B cell (primary cell): ENCODE results near the gene B4GALT1. TPM values are rescaled to one million over a fixed set of nuclear protein-coding genes. Genes with fewer than 3 reads are reported as not detected.

Experiments used
- ATAC-seq: fragments of 200-7000 bp; cut with Tn5 transposase; one replicate; pipeline ENCODE4 v1.10.0; 2021; ENCODE audit warnings: low read depth, mild to moderate bottlenecking, moderate number of reproducible peaks, moderate library complexity
- CTCF ChIA-PET: fragments of 350-600 bp; sonication (Branson Sonifier 250); formaldehyde crosslinking; loops from one replicate; lab custom pipeline; 2021; ENCODE audit warnings: antibody characterized with exemption, inconsistent platforms; lab: Charles Lee
- POLR2A ChIA-PET: fragments of 350-600 bp; sonication (Branson Sonifier 250); formaldehyde crosslinking; loops from one replicate; lab custom pipeline; 2021; ENCODE audit warnings: antibody characterized with exemption; lab: Charles Lee
- DNase-seq: peaks from one replicate; pipeline ENCODE4 v3.0.0; 2013
- H2AFZ ChIP-seq: 2 replicates; pipeline ENCODE4 v1.6.1; 2012; ENCODE audit warnings: mild to moderate bottlenecking, low read depth, low read length; ENCODE audit not compliant: insufficient read depth, poor library complexity, severe bottlenecking
- H3K27ac ChIP-seq, 2 donors: 1 replicate in 1 of 2; 2 replicates in 1 of 2; pipeline ENCODE4 v1.5.1; 2012 to 2013; ENCODE audit warnings: low read length in 2 of 2, mild to moderate bottlenecking in 2 of 2, moderate library complexity in 1 of 2
- H3K27me3 ChIP-seq, 4 experiments: fragments of 200-600 bp in 1 of 4; sonication (generic) in 1 of 4; replicated peaks in 1 of 4; 1 replicate in 2 of 4; 2 replicates in 2 of 4; pipeline versions ENCODE4 v1.6.1 to v1.7.0; 2013 to 2016; ENCODE audit warnings: low read length in 3 of 4, mild to moderate bottlenecking in 2 of 4, mixed read lengths in 1 of 4, moderate library complexity in 1 of 4; ENCODE audit not compliant: insufficient read depth in 4 of 4, control insufficient read depth in 3 of 4; ENCODE audit errors: control extremely low read depth in 1 of 4
- H3K36me3 ChIP-seq, 2 experiments: replicated peaks in 1 of 2; 1 replicate in 1 of 2; 2 replicates in 1 of 2; pipeline versions ENCODE4 v1.6.1 to v1.7.1; 2013; ENCODE audit warnings: low read length in 1 of 2; ENCODE audit not compliant: insufficient read depth in 2 of 2, control insufficient read depth in 1 of 2; ENCODE audit errors: control extremely low read depth in 1 of 2, extremely low read depth in 1 of 2
- H3K4me1 ChIP-seq, 2 donors: fragments of 200-600 bp in 1 of 2; sonication (generic) in 1 of 2; 1 replicate in 1 of 2; 2 replicates in 1 of 2; pipeline versions ENCODE4 v1.5.1 to v1.6.1; 2013 to 2017; ENCODE audit warnings: low read length in 2 of 2; ENCODE audit not compliant: control insufficient read depth in 2 of 2, insufficient read depth in 2 of 2
- H3K4me2 ChIP-seq: replicated peaks from 2 replicates; pipeline ENCODE3; 2012; ENCODE audit warnings: mild to moderate bottlenecking, low read depth, low read length; ENCODE audit not compliant: poor library complexity, severe bottlenecking
- H3K4me3 ChIP-seq, 5 experiments: fragments of 200-600 bp in 1 of 5; sonication (generic) in 1 of 5; 1 replicate in 3 of 5; 2 replicates in 2 of 5; pipeline versions ENCODE4 v1.5.1 to v1.7.0; 2011 to 2016; ENCODE audit warnings: low read length in 4 of 5, mild to moderate bottlenecking in 4 of 5, low read depth in 2 of 5, control low read depth in 1 of 5, moderate library complexity in 1 of 5; ENCODE audit not compliant: insufficient read depth in 1 of 5; ENCODE audit errors: control extremely low read depth in 1 of 5, extremely low read depth in 1 of 5
- H3K79me2 ChIP-seq: fragments of 200-600 bp; sonication (generic); one replicate; pipeline ENCODE4 v1.6.0; 2016; ENCODE audit warnings: low read length; ENCODE audit not compliant: control insufficient read depth, insufficient read depth
- H3K9ac ChIP-seq: fragments of 200-600 bp; sonication (generic); 2 replicates; pipeline ENCODE4 v1.6.1; 2017; ENCODE audit warnings: mild to moderate bottlenecking, low read length, moderate library complexity
- H3K9me3 ChIP-seq, 3 donors: one replicate each; pipeline versions ENCODE4 v1.6.1 to v1.7.1; 2013; ENCODE audit warnings: low read length in 2 of 3; ENCODE audit not compliant: control insufficient read depth in 2 of 3, insufficient read depth in 1 of 3; ENCODE audit errors: control extremely low read depth in 1 of 3
- H4K20me1 ChIP-seq: 2 replicates; pipeline ENCODE4 v1.6.0; 2012; ENCODE audit warnings: mild to moderate bottlenecking, low read length; ENCODE audit not compliant: insufficient read depth, control insufficient read depth, poor library complexity, severe bottlenecking
- H3K27ac Mint-ChIP-seq: one replicate; pipeline ENCODE4 v1.8.0; 2021; ENCODE audit warnings: mixed read lengths
- H3K27me3 Mint-ChIP-seq: one replicate; pipeline ENCODE4 v1.8.0; 2021; ENCODE audit warnings: mixed read lengths
- H3K4me1 Mint-ChIP-seq: one replicate; pipeline ENCODE4 v1.8.0; 2021; ENCODE audit warnings: mixed read lengths
- H3K4me3 Mint-ChIP-seq: one replicate; pipeline ENCODE4 v1.8.0; 2021; ENCODE audit warnings: mixed read lengths
- H3K9me3 Mint-ChIP-seq: one replicate; pipeline ENCODE4 v1.8.0; 2022; ENCODE audit warnings: mixed read lengths; ENCODE audit not compliant: insufficient read depth
- CTCF ChIP-seq: fragments of 200-600 bp; IDR thresholded peaks from one replicate; pipeline ENCODE4 v1.8.0; 2022; ENCODE audit warnings: antibody characterized with exemption, mild to moderate bottlenecking
- EZH2 ChIP-seq: IDR thresholded peaks from 2 replicates; pipeline ENCODE4 v1.6.1; 2012; ENCODE audit warnings: borderline replicate concordance, low read depth, mild to moderate bottlenecking, moderate library complexity, low read length; ENCODE audit not compliant: insufficient read depth, poor library complexity, severe bottlenecking
- WGBS: methylation state at CpG from one replicate; pipeline ENCODE4 v1.1.5; 2013; ENCODE audit warnings: missing lambda C conversion rate; ENCODE audit not compliant: insufficient coverage; 5-methylcytosine and 5-hydroxymethylcytosine counted together
- intact Hi-C: fragments of 100-400 bp; cut with micrococcal nuclease; formaldehyde crosslinking; loops from one replicate; pipeline ENCODE4 v1.10.0; 2022
- polyA plus RNA-seq: library from polyadenylated mRNA; depleted of rRNA; stranded (reverse); fragments of >200 nt; gene quantifications from 2 replicates; pipeline ENCODE4 v1.2.3, GENCODE V29; 2012
- total RNA-seq, 2 donors: library from RNA; stranded (reverse); fragments of 120-200 nt in 1 of 2; gene quantifications; 1 replicate in 1 of 2; 2 replicates in 1 of 2; pipeline versions ENCODE4 v1.2.3 to v1.2.4, GENCODE V29; 2013 to 2022

B4GALT1 gene
- total and polyA plus RNA-seq, 2 donors (not counting 1 experiment from before 2014, with no cell fraction given), result 49.2 to 201 TPM

- no peaks in the 10 kb centered on the region for H3K9me3 Mint-ChIP-seq
- intact Hi-C loops, result no loop called here
- H3K27me3 ChIP-seq, result no peaks in the 10 kb centered on the region
- H3K4me3 Mint-ChIP-seq, result peak overlapping the region; percentile 29
- peak overlapping the region; percentile 41 for H3K9ac ChIP-seq
- no peak for DNase-seq
- peak overlapping the region; percentile 96 for H3K27ac Mint-ChIP-seq
- POLR2A ChIA-PET, result interaction anchor here (1.0 kb wide), 1 partner anchor 45 kb away, joined by 3 read pairs; no protein-coding TSS in a partner anchor
- H2AFZ ChIP-seq, result no peak overlapping the region
- H3K4me1 ChIP-seq, result peaks cover 33 to 46% of the 10 kb centered on the region in 2 donors
- no peaks in the 10 kb centered on the region for H3K27me3 Mint-ChIP-seq
- TF ChIP-seq EZH2 (no peak), CTCF (no peak)
- H3K4me1 Mint-ChIP-seq, result peaks cover 56% of the 10 kb centered on the region
- peaks cover 8 to 77% of the 10 kb centered on the region in 2 experiments for H3K36me3 ChIP-seq
- H4K20me1 ChIP-seq, result peaks cover 17% of the 10 kb centered on the region
- H3K79me2 ChIP-seq, result peaks cover 88% of the 10 kb centered on the region
- no peak overlapping the region for H3K4me3 ChIP-seq
- CTCF ChIA-PET, result interaction anchor here (0.7 to 3.8 kb wide), 4 partner anchors 9 to 109 kb away, joined by 3 to 16 read pairs (median 3); no protein-coding TSS in a partner anchor
- H3K9me3 ChIP-seq, result no peaks in the 10 kb centered on the region
- ATAC-seq, result no peak
- no CpG with 5 or more reads among the region's 1 CpG for WGBS
- peak overlapping the region; percentile 69 to 84 for H3K27ac ChIP-seq
- peak overlapping the region; percentile 53 for H3K4me2 ChIP-seq
These were observed 49.8 kb downstream of the B4GALT1 start for GRCh38 chr9:33117306-33117705.

GRCh38 chr9:33116860-33117259 lies 50.3 kb downstream of the B4GALT1 start:
- TF ChIP-seq CTCF, result no peak
- no peak for TF ChIP-seq EZH2
- Mint-ChIP-seq H3K27ac (peak overlapping the region; percentile 96), H3K9me3 (no peaks in the 10 kb centered on the region), H3K4me1 (peaks cover 55% of the 10 kb centered on the region), H3K4me3 (peak overlapping the region; percentile 76), H3K27me3 (no peaks in the 10 kb centered on the region)
- ATAC-seq (peak; percentile 78), DNase-seq (peak; percentile 53)
- Histone ChIP-seq H3K27me3 (no peaks in the 10 kb centered on the region), H3K27ac (peak overlapping the region; percentile 69 to 84), H2AFZ (no peak overlapping the region), H3K36me3 (peaks cover 8 to 77% of the 10 kb centered on the region in 2 experiments), H3K4me3 (no peak overlapping the region), H3K4me2 (peak overlapping the region; percentile 53), H3K9ac (peak overlapping the region; percentile 41), H3K79me2 (peaks cover 87% of the 10 kb centered on the region), H3K4me1 (peaks cover 33 to 43% of the 10 kb centered on the region in 2 donors), H3K9me3 (no peaks in the 10 kb centered on the region), H4K20me1 (peaks cover 21% of the 10 kb centered on the region)
- CTCF ChIA-PET, result interaction anchor here (0.7 to 3.8 kb wide), 5 partner anchors 10 to 110 kb away, joined by 3 to 16 read pairs (median 3); no protein-coding TSS in a partner anchor
- WGBS, result 38% methylated on average over 1 of the region's 2 CpGs
- intact Hi-C loops, result no loop called here
- POLR2A ChIA-PET, result interaction anchor here (1.0 kb wide), 1 partner anchor 46 kb away, joined by 3 read pairs; no protein-coding TSS in a partner anchor
